HepG2 (cell line): ENCODE data around the gene CDH13. TPM values are rescaled to one million over a fixed set of nuclear protein-coding genes. Genes with fewer than 3 reads are reported as not detected.

Experiments used
- ARHGAP35 ChIP-seq: sonication (generic); formaldehyde crosslinking; IDR thresholded peaks from 2 replicates; pipeline ENCODE4 v1.9.0; 2022; ENCODE audit warnings: mild to moderate bottlenecking, inconsistent platforms, moderate library complexity, missing genetic modification reagents, borderline replicate concordance
- BRCA1 ChIP-seq: sonication (generic); formaldehyde crosslinking; IDR thresholded peaks from 2 replicates; pipeline ENCODE4 v1.4.0; 2020; ENCODE audit warnings: missing genetic modification reagents
- CENPX ChIP-seq: sonication (generic); formaldehyde crosslinking; IDR thresholded peaks from 2 replicates; pipeline ENCODE4 v1.9.0; 2021; ENCODE audit warnings: mild to moderate bottlenecking, missing genetic modification reagents, moderate library complexity
- GATAD2A ChIP-seq: IDR thresholded peaks from 2 replicates; pipeline ENCODE4 v1.6.1; 2016
- GLMP ChIP-seq: sonication (generic); formaldehyde crosslinking; IDR thresholded peaks from 2 replicates; pipeline ENCODE4 v1.9.0; 2021; ENCODE audit warnings: missing genetic modification reagents, mild to moderate bottlenecking, borderline replicate concordance
- PLRG1 ChIP-seq: fragments of 450-650 bp; conservative IDR thresholded peaks from 2 replicates; pipeline ENCODE4 v1.6.1; 2016
- PRDM15 ChIP-seq: sonication (generic); formaldehyde crosslinking; IDR thresholded peaks from 2 replicates; pipeline ENCODE4 v1.4.0; 2020; ENCODE audit warnings: missing genetic modification reagents
- SMYD3 ChIP-seq: sonication (generic); formaldehyde crosslinking; IDR thresholded peaks from 2 replicates; pipeline ENCODE4 v1.8.1; 2023; ENCODE audit warnings: mild to moderate bottlenecking, missing genetic modification reagents
- SP1 ChIP-seq, 2 experiments: fragments of 450-650 bp in 1 of 2; sonication (generic) in 1 of 2; formaldehyde crosslinking in 1 of 2; IDR thresholded peaks; 2 replicates each; pipeline versions ENCODE4 v1.4.0 to v1.6.1; 2016 to 2020; ENCODE audit warnings: missing genetic modification reagents in 1 of 2
- TP53 ChIP-seq: sonication (generic); formaldehyde crosslinking; conservative IDR thresholded peaks from 2 replicates; pipeline ENCODE4 v1.4.0; 2020; ENCODE audit warnings: missing genetic modification reagents
- ZBTB7B ChIP-seq: sonication (generic); formaldehyde crosslinking; IDR thresholded peaks from 2 replicates; pipeline ENCODE4 v1.4.0; 2020; ENCODE audit warnings: missing genetic modification reagents
- ZNF207 ChIP-seq: fragments of 450-650 bp; IDR thresholded peaks from 2 replicates; pipeline ENCODE4 v1.6.1; 2016; ENCODE audit warnings: antibody characterized with exemption, borderline replicate concordance
- ZNF619 ChIP-seq: sonication (generic); formaldehyde crosslinking; IDR thresholded peaks from 2 replicates; pipeline ENCODE4 v1.4.0; 2020; ENCODE audit warnings: mild to moderate bottlenecking, missing genetic modification reagents
- ZNF674 ChIP-seq: sonication (generic); formaldehyde crosslinking; IDR thresholded peaks from 2 replicates; pipeline ENCODE4 v1.5.0; 2020; ENCODE audit warnings: low read depth, mild to moderate bottlenecking, missing genetic modification reagents
- ZSCAN31 ChIP-seq: sonication (generic); formaldehyde crosslinking; IDR thresholded peaks from 2 replicates; pipeline ENCODE4 v1.5.0; 2020; ENCODE audit warnings: low read depth, mild to moderate bottlenecking, missing genetic modification reagents
- polyA plus RNA-seq, 8 experiments: library from polyadenylated mRNA; depleted of rRNA in 3 of 8; stranded (reverse) in 7 of 8; unstranded in 1 of 8; fragments of >200 nt; fragmentation: Illumina TruSeq in 4 of 8; extraction: Trizol in 4 of 8; gene quantifications; 2 replicates each; pipeline versions ENCODE4 v1.2.1 to v1.2.3, GENCODE V29; 2011 to 2016; ENCODE audit warnings: low read depth in 4 of 8, missing spikeins in 1 of 8, mixed read lengths in 1 of 8; ENCODE audit not compliant: insufficient read depth in 1 of 8
- total RNA-seq, 5 experiments: library from RNA; depleted of rRNA; stranded (reverse); fragments of >200 nt; fragmentation: Illumina TruSeq; extraction: Trizol; gene quantifications; 2 replicates each; pipeline ENCODE4 v1.2.3, GENCODE V29; 2016; ENCODE audit warnings: low read depth in 1 of 5
- TF ChIP-seq, protein P1 (sequence below): sonication (generic); formaldehyde crosslinking; IDR thresholded peaks from 2 replicates; pipeline ENCODE4 v1.4.0; 2020; ENCODE audit warnings: mild to moderate bottlenecking, missing genetic modification reagents
- TF ChIP-seq, protein P2 (sequence below): sonication (generic); formaldehyde crosslinking; IDR thresholded peaks from 2 replicates; pipeline ENCODE4 v1.4.0; 2020; ENCODE audit warnings: mild to moderate bottlenecking, missing genetic modification reagents

CDH13 gene
- total and polyA plus RNA-seq, 2 of the 13 experiments (the other 11 are each of a cell fraction or from before 2014, with no cell fraction given): not detected

- TF ChIP-seq SMYD3: no peak
- TF ChIP-seq CENPX: no peak
- 0 out of 2 replicates have a peak, but pooled peaks have one; percentile 39 for TF ChIP-seq SP1 (IDR thresholded peaks at IDR 0.05)
- peak; percentile 54; the same call in 1 of the 2 replicates for TF ChIP-seq SP1 (CRISPR knock-in tag; IDR thresholded peaks at IDR 0.05)
- no peak; the same call in 1 of the 2 replicates for TF ChIP-seq ARHGAP35
- no peak for TF ChIP-seq ZNF207
- TF ChIP-seq PLRG1: no peak
- peak; percentile 64; the same call in 1 of the 2 replicates for TF ChIP-seq BRCA1 (CRISPR knock-in tag)
- TF ChIP-seq, protein P1, sequence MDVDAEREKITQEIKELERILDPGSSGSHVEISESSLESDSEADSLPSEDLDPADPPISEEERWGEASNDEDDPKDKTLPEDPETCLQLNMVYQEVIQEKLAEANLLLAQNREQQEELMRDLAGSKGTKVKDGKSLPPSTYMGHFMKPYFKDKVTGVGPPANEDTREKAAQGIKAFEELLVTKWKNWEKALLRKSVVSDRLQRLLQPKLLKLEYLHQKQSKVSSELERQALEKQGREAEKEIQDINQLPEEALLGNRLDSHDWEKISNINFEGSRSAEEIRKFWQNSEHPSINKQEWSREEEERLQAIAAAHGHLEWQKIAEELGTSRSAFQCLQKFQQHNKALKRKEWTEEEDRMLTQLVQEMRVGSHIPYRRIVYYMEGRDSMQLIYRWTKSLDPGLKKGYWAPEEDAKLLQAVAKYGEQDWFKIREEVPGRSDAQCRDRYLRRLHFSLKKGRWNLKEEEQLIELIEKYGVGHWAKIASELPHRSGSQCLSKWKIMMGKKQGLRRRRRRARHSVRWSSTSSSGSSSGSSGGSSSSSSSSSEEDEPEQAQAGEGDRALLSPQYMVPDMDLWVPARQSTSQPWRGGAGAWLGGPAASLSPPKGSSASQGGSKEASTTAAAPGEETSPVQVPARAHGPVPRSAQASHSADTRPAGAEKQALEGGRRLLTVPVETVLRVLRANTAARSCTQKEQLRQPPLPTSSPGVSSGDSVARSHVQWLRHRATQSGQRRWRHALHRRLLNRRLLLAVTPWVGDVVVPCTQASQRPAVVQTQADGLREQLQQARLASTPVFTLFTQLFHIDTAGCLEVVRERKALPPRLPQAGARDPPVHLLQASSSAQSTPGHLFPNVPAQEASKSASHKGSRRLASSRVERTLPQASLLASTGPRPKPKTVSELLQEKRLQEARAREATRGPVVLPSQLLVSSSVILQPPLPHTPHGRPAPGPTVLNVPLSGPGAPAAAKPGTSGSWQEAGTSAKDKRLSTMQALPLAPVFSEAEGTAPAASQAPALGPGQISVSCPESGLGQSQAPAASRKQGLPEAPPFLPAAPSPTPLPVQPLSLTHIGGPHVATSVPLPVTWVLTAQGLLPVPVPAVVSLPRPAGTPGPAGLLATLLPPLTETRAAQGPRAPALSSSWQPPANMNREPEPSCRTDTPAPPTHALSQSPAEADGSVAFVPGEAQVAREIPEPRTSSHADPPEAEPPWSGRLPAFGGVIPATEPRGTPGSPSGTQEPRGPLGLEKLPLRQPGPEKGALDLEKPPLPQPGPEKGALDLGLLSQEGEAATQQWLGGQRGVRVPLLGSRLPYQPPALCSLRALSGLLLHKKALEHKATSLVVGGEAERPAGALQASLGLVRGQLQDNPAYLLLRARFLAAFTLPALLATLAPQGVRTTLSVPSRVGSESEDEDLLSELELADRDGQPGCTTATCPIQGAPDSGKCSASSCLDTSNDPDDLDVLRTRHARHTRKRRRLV (CRISPR knock-in tag): no peak
- no peak for TF ChIP-seq PRDM15 (CRISPR knock-in tag)
- TF ChIP-seq ZNF619: 0 out of 2 replicates have a peak, but pooled peaks have one; percentile 6
- TF ChIP-seq, protein P2, sequence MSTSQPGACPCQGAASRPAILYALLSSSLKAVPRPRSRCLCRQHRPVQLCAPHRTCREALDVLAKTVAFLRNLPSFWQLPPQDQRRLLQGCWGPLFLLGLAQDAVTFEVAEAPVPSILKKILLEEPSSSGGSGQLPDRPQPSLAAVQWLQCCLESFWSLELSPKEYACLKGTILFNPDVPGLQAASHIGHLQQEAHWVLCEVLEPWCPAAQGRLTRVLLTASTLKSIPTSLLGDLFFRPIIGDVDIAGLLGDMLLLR: no peak
- TF ChIP-seq ZBTB7B (CRISPR knock-in tag): no peak
- TF ChIP-seq GLMP (CRISPR knock-in tag): no peak
- TF ChIP-seq GATAD2A (CRISPR knock-in tag): no peak; the same call in 1 of the 2 replicates
- no peak for TF ChIP-seq ZSCAN31 (CRISPR knock-in tag)
- TF ChIP-seq ZNF674 (CRISPR knock-in tag): no peak
- TF ChIP-seq TP53 (CRISPR knock-in tag): no peak
Observed at GRCh38 chr16:83807710-83808572, 1181.2 kb downstream of the CDH13 start, which contains the start of gene HSBP1 (continued).
